Testis (tissue), 2 donors: ENCODE data around the gene SLC12A3.

ENCODE experiments used
- CTCF ChIP-seq, 3 experiments: fragments of 450-650 bp in 2 of 3; fragments of 200-600 bp in 1 of 3; sonication (generic) in 1 of 3; IDR thresholded peaks; one replicate each; pipeline ENCODE4 v1.5.1; 2016 to 2019; ENCODE audit warnings: antibody characterized with exemption in 3 of 3, mild to moderate bottlenecking in 2 of 3, moderate library complexity in 1 of 3
- POLR2A ChIP-seq: fragments of 450-650 bp; IDR thresholded peaks from one replicate; pipeline ENCODE4 v1.6.1; 2017; ENCODE audit warnings: antibody characterized with exemption, mild to moderate bottlenecking, moderate library complexity

GRCh38 chr16:56896244-56896643 lies 31.2 kb downstream of the SLC12A3 start:
- TF ChIP-seq CTCF (IDR thresholded peaks at IDR 0.05) = no peak
- TF ChIP-seq POLR2A = no peak
